Mammary epithelial cell (primary cell): ENCODE data around the gene MYO3B.

ENCODE experiments used
- EZH2 ChIP-seq: IDR thresholded peaks from 2 replicates; pipeline ENCODE4 v1.6.1; 2012; ENCODE audit warnings: low read length, inconsistent platforms, borderline replicate concordance
- TF ChIP-seq, protein P1 (sequence below), 2 donors: IDR thresholded peaks in 1 of 2; conservative IDR thresholded peaks in 1 of 2; 2 replicates each; pipeline ENCODE4 v1.5.1; 2011 to 2012; ENCODE audit warnings: inconsistent platforms in 2 of 2, low read length in 2 of 2, mild to moderate bottlenecking in 2 of 2, control low read depth in 1 of 2, low read depth in 1 of 2; ENCODE audit not compliant: insufficient read depth in 1 of 2; ENCODE audit errors: extremely low read depth in 1 of 2

DNA sequence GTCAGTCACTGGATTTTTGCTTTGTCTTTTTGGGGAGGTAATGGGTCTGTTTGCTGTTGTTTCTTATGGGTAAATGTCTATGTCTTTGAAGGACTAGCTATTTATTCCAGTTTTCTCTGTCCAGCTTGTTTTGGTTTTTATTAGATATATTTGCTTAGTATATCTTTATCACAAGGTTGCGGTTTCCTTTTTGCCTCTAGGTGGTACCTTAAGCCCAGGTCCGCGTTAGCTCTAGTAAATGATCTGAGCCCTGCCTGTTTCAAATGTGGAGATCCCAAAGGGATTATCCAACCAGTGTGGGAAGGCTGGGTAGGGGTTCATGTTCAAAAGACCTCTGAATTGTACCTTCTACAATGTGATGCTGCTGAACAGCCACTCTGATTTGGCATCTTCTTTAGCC lies 114.5 kb downstream of the MYO3B start:
- no peak for TF ChIP-seq EZH2
- TF ChIP-seq, protein P1, sequence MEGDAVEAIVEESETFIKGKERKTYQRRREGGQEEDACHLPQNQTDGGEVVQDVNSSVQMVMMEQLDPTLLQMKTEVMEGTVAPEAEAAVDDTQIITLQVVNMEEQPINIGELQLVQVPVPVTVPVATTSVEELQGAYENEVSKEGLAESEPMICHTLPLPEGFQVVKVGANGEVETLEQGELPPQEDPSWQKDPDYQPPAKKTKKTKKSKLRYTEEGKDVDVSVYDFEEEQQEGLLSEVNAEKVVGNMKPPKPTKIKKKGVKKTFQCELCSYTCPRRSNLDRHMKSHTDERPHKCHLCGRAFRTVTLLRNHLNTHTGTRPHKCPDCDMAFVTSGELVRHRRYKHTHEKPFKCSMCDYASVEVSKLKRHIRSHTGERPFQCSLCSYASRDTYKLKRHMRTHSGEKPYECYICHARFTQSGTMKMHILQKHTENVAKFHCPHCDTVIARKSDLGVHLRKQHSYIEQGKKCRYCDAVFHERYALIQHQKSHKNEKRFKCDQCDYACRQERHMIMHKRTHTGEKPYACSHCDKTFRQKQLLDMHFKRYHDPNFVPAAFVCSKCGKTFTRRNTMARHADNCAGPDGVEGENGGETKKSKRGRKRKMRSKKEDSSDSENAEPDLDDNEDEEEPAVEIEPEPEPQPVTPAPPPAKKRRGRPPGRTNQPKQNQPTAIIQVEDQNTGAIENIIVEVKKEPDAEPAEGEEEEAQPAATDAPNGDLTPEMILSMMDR (conservative IDR thresholded peaks at IDR 0.05 in 1 of 2, IDR thresholded peaks at IDR 0.05 in 1 of 2; ENCODE audit: extremely low read depth in 1 of 2, insufficient read depth in 1 of 2, low read depth in 1 of 2, low read length in 2 of 2), result no peak
